SK-N-SH (cell line): ENCODE measurements around the gene SETD3. TPM values are rescaled to one million over a fixed set of nuclear protein-coding genes. Genes with fewer than 3 reads are reported as not detected.

Experiments used
- CTCF ChIA-PET: fragments of 300-600, 350-600 bp; formaldehyde crosslinking; extraction: SDS; loops from one replicate; lab custom pipeline; 2021; lab: Yijun Ruan, JAX
- POLR2A ChIA-PET: fragments of 350-600 bp; sonication (Branson Sonifier 250); formaldehyde crosslinking; extraction: SDS; loops from one replicate; lab custom pipeline; 2020; ENCODE audit warnings: antibody characterized with exemption, inconsistent platforms; lab: Yijun Ruan, JAX
- DNase-seq: peaks from one replicate; pipeline ENCODE4 v3.0.0; 2012
- H2AFZ ChIP-seq: fragments of 200-600 bp; sonication (generic); 2 replicates; pipeline ENCODE4 v1.8.1; 2016; ENCODE audit warnings: antibody characterized with exemption, mild to moderate bottlenecking, low read depth
- H3F3A ChIP-seq: fragments of 200-600 bp; sonication (generic); replicated peaks from 2 replicates; pipeline ENCODE3; 2016; ENCODE audit warnings: antibody characterized with exemption, mild to moderate bottlenecking; ENCODE audit not compliant: insufficient read depth
- H3K27ac ChIP-seq, 2 experiments: fragments of 200-500 bp in 1 of 2; fragments of 200-600 bp in 1 of 2; sonication (Bioruptor generic) in 1 of 2; sonication (generic), shearing (Covaris generic) in 1 of 2; 2 replicates each; pipeline versions ENCODE4 v1.5.1 to v1.6.1; 2014 to 2016; ENCODE audit warnings: low read depth in 2 of 2, inconsistent platforms in 1 of 2, low read length in 1 of 2, mild to moderate bottlenecking in 1 of 2, mixed read lengths in 1 of 2
- H3K27me3 ChIP-seq: fragments of 200-600 bp; sonication (generic), shearing (Covaris generic); 2 replicates; pipeline ENCODE4 v1.6.1; 2016; ENCODE audit warnings: mixed run types; ENCODE audit not compliant: insufficient read depth
- H3K36me3 ChIP-seq, 2 experiments: fragments of 200-500 bp in 1 of 2; fragments of 200-600 bp in 1 of 2; sonication (Bioruptor generic) in 1 of 2; sonication (generic) in 1 of 2; replicated peaks in 1 of 2; 2 replicates each; pipeline versions ENCODE3 to v1.5.1; 2014 to 2016; ENCODE audit warnings: low read length in 1 of 2, mild to moderate bottlenecking in 1 of 2; ENCODE audit not compliant: insufficient read depth in 2 of 2, control insufficient read depth in 1 of 2
- H3K4me1 ChIP-seq, 2 experiments: fragments of 200-500 bp in 1 of 2; fragments of 200-600 bp in 1 of 2; sonication (Bioruptor generic) in 1 of 2; sonication (generic), shearing (Covaris generic) in 1 of 2; 2 replicates each; pipeline versions ENCODE4 v1.5.1 to v1.6.1; 2014 to 2016; ENCODE audit warnings: low read depth in 1 of 2, low read length in 1 of 2, mixed run types in 1 of 2; ENCODE audit not compliant: insufficient read depth in 2 of 2, control insufficient read depth in 1 of 2
- H3K4me2 ChIP-seq: fragments of 200-600 bp; sonication (generic), shearing (Covaris generic); 2 replicates; pipeline ENCODE4 v1.6.1; 2017; ENCODE audit warnings: mixed run types
- H3K4me3 ChIP-seq, 2 experiments: fragments of 200-500 bp in 1 of 2; fragments of 200-600 bp in 1 of 2; sonication (Bioruptor generic) in 1 of 2; sonication (generic), shearing (Covaris generic) in 1 of 2; 2 replicates each; pipeline versions ENCODE4 v1.5.1 to v1.8.1; 2014 to 2016; ENCODE audit warnings: low read depth in 2 of 2, inconsistent platforms in 1 of 2, low read length in 1 of 2, mild to moderate bottlenecking in 1 of 2, mixed read lengths in 1 of 2, moderate library complexity in 1 of 2
- H3K79me2 ChIP-seq: fragments of 200-600 bp; sonication (generic); 2 replicates; pipeline ENCODE4 v1.8.1; 2017; ENCODE audit warnings: mild to moderate bottlenecking; ENCODE audit not compliant: insufficient read depth
- H3K9ac ChIP-seq: fragments of 200-600 bp; sonication (generic); 2 replicates; pipeline ENCODE4 v1.6.1; 2017; ENCODE audit warnings: mixed run types
- H3K9me2 ChIP-seq: fragments of 200-600 bp; sonication (generic); 2 replicates; pipeline ENCODE4 v1.6.1; 2017; ENCODE audit warnings: mixed run types
- H3K9me3 ChIP-seq: fragments of 200-600 bp; sonication (generic); 2 replicates; pipeline ENCODE4 v1.6.1; 2017; ENCODE audit warnings: mixed run types, mild to moderate bottlenecking, moderate library complexity
- H4K20me1 ChIP-seq: fragments of 200-600 bp; sonication (generic); 2 replicates; pipeline ENCODE4 v1.6.1; 2017; ENCODE audit warnings: mild to moderate bottlenecking, mixed run types; ENCODE audit not compliant: insufficient read depth
- EP300 ChIP-seq, 2 experiments: IDR thresholded peaks; 2 replicates each; pipeline versions ENCODE4 v1.4.0 to v1.6.1; 2012; ENCODE audit warnings: borderline replicate concordance in 1 of 2, low read depth in 1 of 2, low read length in 1 of 2
- FOSL2 ChIP-seq: IDR thresholded peaks from 2 replicates; pipeline ENCODE4 v1.4.0; 2012; ENCODE audit warnings: low read depth, mild to moderate bottlenecking, moderate library complexity, borderline replicate concordance
- FOXJ3 ChIP-seq: sonication (generic); formaldehyde crosslinking; IDR thresholded peaks from 2 replicates; pipeline ENCODE4 v1.5.1; 2020; ENCODE audit warnings: mild to moderate bottlenecking, missing genetic modification reagents
- GABPA ChIP-seq: IDR thresholded peaks from 2 replicates; pipeline ENCODE4 v1.4.0; 2012; ENCODE audit warnings: low read depth, mild to moderate bottlenecking
- JUND ChIP-seq: IDR thresholded peaks from 2 replicates; pipeline ENCODE4 v1.4.0; 2012
- MAX ChIP-seq: IDR thresholded peaks from 2 replicates; pipeline ENCODE4 v1.4.0; 2012; ENCODE audit warnings: low read depth
- NFIC ChIP-seq: IDR thresholded peaks from 2 replicates; pipeline ENCODE4 v1.4.0; 2012; ENCODE audit warnings: borderline replicate concordance
- POLR2AphosphoS5 ChIP-seq: IDR thresholded peaks from 2 replicates; pipeline ENCODE4 v1.6.1; 2012; ENCODE audit warnings: low read depth, low read length
- SMC3 ChIP-seq: IDR thresholded peaks from 2 replicates; pipeline ENCODE4 v1.6.1; 2012; ENCODE audit warnings: low read depth, low read length, improper control_type of control experiment
- TEAD4 ChIP-seq: IDR thresholded peaks from 2 replicates; pipeline ENCODE4 v1.4.0; 2012; ENCODE audit warnings: mild to moderate bottlenecking, borderline replicate concordance; ENCODE audit not compliant: insufficient read depth
- WGBS: methylation state at CpG from one replicate; pipeline ENCODE4 v1.1.6; 2017; ENCODE audit warnings: low lambda C conversion rate; 5-methylcytosine and 5-hydroxymethylcytosine counted together
- polyA plus RNA-seq, 3 experiments: library from polyadenylated mRNA; depleted of rRNA; stranded (reverse); fragments of >200 nt; gene quantifications; 2 replicates each; pipeline ENCODE4 v1.2.3, GENCODE V29; 2012
- TF ChIP-seq, protein P1 (sequence below): IDR thresholded peaks from 2 replicates; pipeline ENCODE4 v1.6.1; 2012; ENCODE audit warnings: mild to moderate bottlenecking, low read depth, low read length, moderate library complexity

Gene SETD3
- polyA plus RNA-seq, 1 of the 3 experiments (the other 2 are of a cell fraction) = 19.1 TPM

- no peak for TF ChIP-seq NFIC
- no peak for TF ChIP-seq GABPA
- no peak for TF ChIP-seq JUND
- no peak for TF ChIP-seq MAX
- TF ChIP-seq, protein P1, sequence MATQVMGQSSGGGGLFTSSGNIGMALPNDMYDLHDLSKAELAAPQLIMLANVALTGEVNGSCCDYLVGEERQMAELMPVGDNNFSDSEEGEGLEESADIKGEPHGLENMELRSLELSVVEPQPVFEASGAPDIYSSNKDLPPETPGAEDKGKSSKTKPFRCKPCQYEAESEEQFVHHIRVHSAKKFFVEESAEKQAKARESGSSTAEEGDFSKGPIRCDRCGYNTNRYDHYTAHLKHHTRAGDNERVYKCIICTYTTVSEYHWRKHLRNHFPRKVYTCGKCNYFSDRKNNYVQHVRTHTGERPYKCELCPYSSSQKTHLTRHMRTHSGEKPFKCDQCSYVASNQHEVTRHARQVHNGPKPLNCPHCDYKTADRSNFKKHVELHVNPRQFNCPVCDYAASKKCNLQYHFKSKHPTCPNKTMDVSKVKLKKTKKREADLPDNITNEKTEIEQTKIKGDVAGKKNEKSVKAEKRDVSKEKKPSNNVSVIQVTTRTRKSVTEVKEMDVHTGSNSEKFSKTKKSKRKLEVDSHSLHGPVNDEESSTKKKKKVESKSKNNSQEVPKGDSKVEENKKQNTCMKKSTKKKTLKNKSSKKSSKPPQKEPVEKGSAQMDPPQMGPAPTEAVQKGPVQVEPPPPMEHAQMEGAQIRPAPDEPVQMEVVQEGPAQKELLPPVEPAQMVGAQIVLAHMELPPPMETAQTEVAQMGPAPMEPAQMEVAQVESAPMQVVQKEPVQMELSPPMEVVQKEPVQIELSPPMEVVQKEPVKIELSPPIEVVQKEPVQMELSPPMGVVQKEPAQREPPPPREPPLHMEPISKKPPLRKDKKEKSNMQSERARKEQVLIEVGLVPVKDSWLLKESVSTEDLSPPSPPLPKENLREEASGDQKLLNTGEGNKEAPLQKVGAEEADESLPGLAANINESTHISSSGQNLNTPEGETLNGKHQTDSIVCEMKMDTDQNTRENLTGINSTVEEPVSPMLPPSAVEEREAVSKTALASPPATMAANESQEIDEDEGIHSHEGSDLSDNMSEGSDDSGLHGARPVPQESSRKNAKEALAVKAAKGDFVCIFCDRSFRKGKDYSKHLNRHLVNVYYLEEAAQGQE = no peak
Observed at GRCh38 chr14:99359906-99360305, 120.8 kb downstream of the SETD3 start (continued).

DNA sequence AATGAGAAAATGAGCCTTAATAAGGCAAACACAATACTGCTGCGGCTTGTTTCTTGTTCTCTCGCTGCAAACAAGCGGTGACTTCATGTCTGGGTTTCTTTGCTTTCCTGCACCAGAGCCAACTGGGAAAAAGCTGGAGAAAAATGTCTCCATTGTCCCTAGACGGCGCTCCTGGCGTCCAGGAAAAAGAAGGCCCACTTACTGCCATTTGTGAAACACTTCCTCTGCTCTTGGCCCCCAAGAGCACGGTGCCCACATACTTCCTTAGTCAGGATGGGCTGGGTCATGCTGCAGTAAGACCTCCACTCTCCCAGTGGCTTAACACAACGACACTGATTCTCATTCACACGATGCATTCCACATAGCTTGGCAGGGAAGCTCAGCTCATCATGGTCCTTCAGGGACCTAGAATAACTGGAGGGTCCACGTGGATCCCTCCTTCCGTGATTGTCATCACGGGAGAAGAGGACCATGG lies 122.7 kb downstream of the SETD3 start:
- no peaks in the 10 kb centered on the region for H3K9me3 ChIP-seq
- no peaks in the 10 kb centered on the region for H4K20me1 ChIP-seq
- no peak overlapping the region for H3K9ac ChIP-seq
- no peaks in the 10 kb centered on the region for H3F3A ChIP-seq
- DNase-seq = no peak
- POLR2A ChIA-PET = no interaction called here
- H3K27ac ChIP-seq = no peak overlapping the region
- no peak overlapping the region for H2AFZ ChIP-seq
- H3K36me3 ChIP-seq = no peaks in the 10 kb centered on the region
- CTCF ChIA-PET = interaction anchor here (0.9 to 1.6 kb wide), 2 partner anchors 32 to 124 kb away, joined by 3 read pairs; no protein-coding TSS in a partner anchor
- no peaks in the 10 kb centered on the region for H3K9me2 ChIP-seq
- H3K4me1 ChIP-seq = no peaks in the 10 kb centered on the region
- H3K27me3 ChIP-seq = peaks cover 5% of the 10 kb centered on the region; the same call in 1 of the 2 replicates
- no peak overlapping the region for H3K4me3 ChIP-seq
- 48% methylated on average over 6 of the region's 12 CpGs for WGBS
- no peak overlapping the region for H3K4me2 ChIP-seq
- TF ChIP-seq MAX (no peak), FOXJ3 (CRISPR knock-in tag) (no peak), POLR2AphosphoS5 (no peak), FOSL2 (no peak), EP300 (IDR thresholded peaks at IDR 0.05; ENCODE audit: borderline replicate concordance in 1 of 2, low read depth in 1 of 2, low read length in 1 of 2) (no peak), TEAD4 (no peak), SMC3 (no peak)
- TF ChIP-seq, protein P1 = no peak
- TF ChIP-seq, all 33 proteins: peak for 0
- no peaks in the 10 kb centered on the region for H3K79me2 ChIP-seq
